HCEC 1CT (cell line): ENCODE results near the gene GATA5.

Source experiments
- DNase-seq: peaks from one replicate; pipeline ENCODE4 v3.0.0-alpha.2; 2017

The GATA5 gene

GRCh38 chr20:62451156-62451767 is 24.5 kb downstream of the GATA5 start:
- DNase-seq: no peak

- DNase-seq: no peak
Measured at GRCh38 chr20:62449951-62450691, 25.7 kb downstream of the GATA5 start.

DNA sequence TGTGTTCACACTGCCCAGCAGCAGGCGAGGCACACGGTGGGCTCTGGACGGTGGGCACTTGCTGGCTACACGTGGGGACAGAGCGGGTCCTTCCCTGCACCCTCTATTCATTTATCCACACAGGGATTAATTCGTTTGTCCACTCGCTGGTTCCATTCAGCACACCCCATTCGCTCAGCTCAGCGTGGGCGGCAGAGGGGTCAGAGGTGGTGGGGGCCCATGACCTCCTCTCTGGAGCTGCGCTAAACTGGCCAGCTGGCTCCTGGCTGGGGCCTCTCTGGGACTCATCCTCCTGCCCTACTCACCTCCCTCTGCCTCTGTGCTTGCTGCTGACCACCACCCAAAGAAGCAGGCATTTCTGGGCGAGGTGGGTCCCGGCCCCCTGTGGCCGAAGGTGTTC is 27.0 kb downstream of the GATA5 start:
- no peak for DNase-seq

DNA sequence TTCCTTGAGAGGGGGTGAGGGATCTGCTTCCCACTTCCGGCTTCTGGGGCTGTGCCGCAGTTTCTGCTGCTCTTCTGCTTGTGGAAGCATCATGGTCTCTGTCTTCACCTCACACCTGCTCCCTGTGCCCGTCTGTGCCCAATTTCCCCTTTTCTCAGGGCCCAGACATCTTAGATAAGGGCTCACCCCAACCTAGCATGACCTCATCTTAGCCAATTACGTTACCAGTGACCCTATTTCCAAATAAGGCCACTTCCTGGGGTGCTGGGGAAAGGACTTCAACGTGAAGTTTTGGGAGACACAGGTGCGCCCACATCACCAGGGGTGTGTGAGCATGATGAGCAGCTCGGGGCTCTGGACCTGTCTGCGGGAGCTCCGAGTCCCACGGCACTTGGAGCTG is 27.8 kb downstream of the GATA5 start:
- no peak for DNase-seq

DNA sequence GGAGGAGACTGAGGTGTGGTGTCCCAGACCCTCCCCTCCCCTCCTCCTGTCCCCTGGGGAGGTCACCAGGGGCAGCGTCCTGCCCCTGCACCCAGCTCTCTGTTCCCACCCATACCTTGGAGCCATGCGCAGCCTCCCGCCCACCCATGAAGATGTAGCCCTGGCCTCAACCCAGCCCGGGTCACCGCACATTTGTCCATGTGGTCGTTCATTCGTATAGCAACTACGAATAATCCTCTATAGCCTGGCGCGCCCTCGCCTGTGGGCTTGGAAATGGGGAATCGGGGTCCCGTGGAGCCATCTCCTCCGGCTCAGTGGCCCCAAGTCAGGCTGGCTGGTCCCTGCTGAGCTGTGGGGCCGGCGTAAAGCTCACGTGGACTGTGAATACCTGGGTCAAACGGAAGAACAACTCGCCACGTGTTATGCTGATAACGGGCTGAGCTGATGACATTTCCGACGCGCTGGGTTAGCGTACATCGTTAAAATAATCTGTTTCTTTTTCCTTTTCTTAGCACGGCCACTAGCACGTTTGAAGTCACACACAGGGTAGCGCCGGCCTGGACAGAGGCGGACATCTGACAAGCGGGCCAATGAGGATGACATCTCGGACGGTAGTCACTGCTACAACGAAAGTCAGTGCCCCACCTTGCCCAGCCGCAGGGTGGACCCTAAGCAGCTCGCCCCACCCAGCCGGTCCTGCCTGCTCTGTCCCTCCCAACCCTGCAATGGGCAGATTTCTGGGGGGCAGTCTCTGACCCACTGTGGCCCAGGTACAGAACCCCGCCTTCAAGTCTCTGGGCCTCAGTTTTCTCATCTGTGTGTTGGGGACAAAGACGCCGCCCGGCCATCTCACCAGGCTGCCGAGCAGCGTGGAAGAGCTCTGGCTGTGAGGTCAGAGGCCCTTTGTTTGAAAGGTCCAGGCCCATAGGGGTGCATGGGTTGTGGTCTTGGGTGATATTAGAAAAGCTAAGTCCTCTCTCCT is 28.6 kb downstream of the GATA5 start:
- no peak for DNase-seq

GRCh38 chr20:62446481-62446880 is 29.3 kb downstream of the GATA5 start:
- DNase-seq: no peak

DNA sequence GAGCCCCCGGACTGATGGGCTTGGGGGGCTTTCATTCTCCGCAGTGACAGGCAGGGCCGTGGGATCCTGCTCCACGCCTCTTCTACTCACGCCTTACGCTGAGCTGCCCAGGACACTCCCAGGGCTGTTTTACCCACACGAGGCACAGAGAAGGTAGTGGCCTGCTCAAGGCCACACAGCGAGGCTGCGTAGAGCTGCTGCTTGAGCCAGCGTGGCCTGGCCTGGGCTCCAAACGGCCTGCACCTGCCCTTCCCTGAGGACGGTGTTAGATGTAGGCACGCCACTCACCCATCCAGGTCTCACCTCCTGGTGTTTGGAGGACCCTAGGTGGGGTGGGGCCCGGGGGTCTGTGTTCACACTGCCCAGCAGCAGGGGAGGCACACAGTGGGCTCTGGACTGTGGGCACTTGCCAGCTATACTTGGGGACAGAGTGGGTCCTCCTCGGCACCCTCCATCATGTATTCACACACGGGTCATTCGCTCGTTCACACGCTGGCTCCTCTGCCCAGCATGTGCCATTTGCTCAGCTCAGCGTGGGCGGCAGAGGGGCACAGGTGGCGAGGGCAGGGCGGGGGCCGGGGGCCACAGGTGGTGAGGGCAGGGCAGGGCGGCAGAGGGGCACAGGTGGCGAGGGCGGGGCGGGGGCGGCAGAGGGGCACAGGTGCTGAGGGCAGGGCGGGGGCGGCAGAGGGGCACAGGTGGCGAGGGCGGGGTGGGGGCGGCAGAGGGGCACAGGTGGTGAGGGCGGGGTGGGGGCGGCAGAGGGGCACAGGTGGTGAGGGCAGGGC is 30.0 kb downstream of the GATA5 start:
- no peak for DNase-seq

DNA sequence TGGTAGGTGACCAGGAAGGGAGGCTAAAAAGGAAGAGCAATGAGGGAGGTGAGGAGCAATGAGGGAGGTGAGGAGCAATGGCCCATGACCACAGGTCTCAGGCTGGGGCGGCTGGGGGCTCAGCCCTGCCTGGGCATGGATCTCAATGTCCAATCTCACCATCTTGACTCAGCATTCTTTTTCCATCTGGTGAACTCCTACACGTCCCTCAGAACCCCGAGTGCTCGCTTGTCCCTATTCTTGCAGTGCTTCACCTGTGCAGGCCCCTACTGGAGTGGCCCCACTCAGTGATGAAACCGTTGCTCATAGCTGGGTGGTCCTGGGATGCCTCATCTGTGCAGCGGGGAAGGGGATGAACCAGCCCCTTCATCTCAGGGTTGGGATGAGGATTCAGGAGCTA is 31.5 kb downstream of the GATA5 start:
- DNase-seq: no peak

DNA sequence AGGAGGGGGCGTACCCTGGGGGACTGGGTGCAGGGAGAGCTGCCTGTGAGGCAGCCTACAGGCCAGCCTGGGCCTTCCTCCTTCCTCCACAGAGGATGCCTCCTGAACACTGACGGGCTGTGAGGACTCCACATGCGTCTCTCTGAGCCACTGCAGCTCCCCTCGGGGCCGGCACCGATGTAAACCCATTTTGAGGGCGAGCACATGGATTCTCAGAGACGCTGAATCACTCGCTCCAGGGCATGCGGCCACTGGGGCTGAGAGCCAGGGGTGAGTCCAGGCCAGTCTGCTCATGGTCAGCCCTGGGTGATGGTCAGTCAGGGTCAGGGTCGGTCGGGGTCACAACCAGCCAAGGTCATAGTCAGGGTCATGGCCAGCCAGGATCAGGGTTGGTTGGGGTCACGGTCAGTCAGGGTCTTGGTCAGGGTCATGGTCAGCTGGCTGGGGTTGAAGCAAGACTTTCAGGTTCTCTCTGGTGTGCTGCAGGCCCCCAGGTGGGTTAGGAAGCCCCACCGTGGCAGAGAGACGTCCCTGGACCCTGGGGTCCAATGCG is 33.7 kb downstream of the GATA5 start:
- DNase-seq: no peak

DNA sequence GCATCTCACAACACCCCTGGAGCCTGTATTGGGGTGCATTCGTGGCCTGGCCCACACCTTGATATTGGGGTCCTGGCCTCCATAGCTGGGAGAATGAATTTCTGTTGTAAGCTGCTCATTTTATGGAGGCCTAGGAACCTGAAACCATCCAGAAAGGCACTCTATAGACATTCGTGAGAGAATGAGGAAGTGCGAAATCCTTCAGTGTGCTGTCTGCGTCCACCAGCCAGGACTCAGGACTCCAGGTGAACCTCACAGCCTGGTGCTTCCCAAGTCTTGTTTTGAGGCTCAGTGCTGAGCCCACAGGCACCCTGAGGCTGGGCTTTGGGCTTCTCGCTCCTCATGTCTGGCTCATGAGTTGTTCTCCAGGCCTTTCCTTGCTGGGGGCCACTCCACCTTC is 36.6 kb downstream of the GATA5 start:
- DNase-seq: no peak

DNA sequence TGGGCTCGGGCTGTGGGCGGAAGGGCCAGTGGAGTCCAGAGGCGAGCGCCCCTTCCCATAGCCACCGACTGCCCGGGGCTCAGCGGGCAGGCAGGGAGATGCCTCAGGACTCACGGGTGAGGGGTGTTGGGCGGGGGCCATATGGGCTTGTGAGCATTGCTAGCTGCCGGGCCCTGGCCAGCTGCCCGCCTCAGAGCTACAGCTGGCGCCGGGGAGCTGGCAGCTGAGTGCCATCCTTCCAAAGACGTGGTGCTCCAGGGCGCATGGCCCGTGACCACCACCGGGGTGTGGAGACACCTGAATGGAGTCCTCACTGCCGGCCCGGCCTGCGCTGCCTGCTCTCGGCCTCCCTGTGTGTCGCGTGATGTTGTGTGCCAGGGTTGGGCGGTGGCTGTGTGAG is 37.9 kb downstream of the GATA5 start:
- DNase-seq: no peak

- no peak for DNase-seq
Measured at GRCh38 chr20:62437496-62437895, 38.3 kb downstream of the GATA5 start.

DNA sequence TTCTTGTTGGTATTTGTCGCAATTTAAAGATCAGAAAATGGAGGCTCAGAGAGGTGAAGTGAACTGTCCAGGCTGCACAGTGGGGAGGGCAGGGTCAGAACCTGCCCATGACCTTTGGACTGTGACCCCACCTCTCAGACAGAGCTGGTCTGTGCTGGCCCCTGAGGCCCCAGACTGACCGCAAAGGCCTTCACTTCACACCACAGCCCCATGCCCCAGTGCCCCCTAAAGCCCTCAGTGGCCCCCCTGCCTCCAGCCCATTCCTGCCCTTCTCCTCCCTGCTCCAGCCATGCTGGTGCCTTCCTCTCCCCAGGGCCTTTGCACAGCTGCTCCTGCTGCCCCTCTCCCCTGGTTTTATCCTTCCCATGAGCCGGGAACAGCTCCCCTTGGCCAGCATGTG is 39.1 kb downstream of the GATA5 start:
- no peak for DNase-seq

DNA sequence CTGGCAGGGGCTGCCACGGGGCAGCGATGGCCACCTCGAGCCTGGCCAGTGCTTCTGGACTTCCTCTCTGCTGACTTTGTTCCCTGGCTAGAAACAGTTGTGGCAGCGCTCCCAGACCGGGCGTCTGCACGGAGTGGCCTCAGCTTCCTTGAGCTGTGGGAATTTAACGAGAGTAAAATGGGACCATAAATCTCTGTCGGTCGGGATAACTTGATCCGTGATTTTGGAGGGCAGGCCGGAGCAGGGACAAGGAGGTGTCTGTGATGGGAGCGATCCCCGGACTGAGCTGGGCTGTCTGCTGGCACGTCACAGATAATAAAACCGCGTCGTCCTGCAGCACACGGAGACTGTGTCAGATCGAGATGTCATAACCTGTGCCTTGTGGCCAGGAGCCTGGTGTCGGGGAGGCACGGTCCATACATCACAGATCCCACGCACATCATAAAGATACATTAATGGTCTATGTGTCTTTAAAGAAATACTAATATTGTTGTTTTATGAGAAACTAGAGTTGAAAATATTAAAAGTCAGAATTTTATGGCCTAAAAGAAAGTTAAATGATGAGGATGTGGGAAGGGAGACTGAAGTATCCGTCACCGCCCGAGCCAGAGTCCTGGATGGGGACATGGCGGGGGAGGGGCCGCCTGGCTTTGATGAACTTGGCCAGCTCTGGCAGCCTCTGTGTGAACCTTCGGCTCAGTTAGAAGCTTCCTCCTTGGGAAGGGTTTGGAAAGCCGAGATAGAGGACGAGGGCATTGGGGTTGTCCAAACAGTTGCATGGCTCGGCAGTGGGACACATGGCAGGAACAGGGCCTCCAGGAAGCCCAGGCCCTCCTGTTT is 41.9 kb downstream of the GATA5 start:
- DNase-seq: no peak

DNA sequence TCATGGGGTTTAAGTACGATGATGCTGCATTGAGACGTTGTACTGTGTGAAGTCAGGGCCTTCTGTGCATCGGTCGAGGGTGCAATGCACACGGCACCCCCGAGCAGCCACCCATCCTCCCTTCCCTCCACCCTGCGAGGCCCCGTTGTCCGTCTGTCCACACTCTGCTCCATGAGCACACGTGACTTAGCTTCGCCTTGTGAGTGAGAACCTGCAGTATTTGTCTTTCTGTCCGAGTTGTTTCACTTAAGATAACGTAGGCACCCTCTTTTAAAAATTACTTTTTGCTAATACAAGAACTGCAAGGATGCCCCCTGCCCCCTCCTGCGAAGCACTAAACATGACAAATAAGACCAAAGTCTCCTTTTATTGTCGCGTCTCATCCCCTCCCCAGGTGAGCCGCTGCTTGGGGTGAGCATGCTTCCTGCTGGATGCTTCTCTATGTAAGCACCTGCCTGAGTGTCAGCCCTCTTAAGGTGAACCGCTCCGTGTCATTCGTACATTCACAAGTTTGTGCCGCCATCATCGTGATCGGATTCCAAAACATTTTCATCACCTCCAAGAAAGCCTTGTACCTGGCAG is 44.8 kb downstream of the GATA5 start:
- DNase-seq: no peak

DNA sequence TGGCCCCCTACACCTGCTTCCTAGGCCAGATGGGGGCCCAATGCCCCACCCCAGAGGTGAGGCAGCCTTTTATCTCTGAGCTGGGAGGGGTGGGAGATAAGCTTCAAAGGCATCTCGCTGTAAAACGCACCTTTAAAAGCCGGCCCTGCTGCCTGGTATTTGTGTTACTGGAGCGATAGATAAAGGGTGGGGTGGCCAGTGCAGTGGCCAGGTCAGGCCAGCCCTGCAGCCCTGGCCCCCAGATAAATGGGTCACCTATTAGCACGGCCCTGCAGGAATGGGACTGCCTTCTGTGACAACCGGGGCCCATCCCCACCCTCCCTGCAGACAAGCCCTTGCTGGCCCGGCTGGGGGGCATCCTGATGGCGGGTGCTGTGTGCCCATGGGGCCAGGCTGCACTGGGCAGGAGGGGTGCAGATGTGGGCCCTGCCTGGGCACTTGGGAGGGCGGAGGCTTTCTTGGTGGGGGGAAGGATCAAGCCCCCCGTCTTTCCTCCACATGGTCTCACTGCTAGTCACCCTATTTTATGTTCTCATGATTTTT is 45.4 kb downstream of the GATA5 start:
- DNase-seq: no peak

GRCh38 chr20:62429455-62430310 is 46.1 kb downstream of the GATA5 start:
- no peak for DNase-seq

DNA sequence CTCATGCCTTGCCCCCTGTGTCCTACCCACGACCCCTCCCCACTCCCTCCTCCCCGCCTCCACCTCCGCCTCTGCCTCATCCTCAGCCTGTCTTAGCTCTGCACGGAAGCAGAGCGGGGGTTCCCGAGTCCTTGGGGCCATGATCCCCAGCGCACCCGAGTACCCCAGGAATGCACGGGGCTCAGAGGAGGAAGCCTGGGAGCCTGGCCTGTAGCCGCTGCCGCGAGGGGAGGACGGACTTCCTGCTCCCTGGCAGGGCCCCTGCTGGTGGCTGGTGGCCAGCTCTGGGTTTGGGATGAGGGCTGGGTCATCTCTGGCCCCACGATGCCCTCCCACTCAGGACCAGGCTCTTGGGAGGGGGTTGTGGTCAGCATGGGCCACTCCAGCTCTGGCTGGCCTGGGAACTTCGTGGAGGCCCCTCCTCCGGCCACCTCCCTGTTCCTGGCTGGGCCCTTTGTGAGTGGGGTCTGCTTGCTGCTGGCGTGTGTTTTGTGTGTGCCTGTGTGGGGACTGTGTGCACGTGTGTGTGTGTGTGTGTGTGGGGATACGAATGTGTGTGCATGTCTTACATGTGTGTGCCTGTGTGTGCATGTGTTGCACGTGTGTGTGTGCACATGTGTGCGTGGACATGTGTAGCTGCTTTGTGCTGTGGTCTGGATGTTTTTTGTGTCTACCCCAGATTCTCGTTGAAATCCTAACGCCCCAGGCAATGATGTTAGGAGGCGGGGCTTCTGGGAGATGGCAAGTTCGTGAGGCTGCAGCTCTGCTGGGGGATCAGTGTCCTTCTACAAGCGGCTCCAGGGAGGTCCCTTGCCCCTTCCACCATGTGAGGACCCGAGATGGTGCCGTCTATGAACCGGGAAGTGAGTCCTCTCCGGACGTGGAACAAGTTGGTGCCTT is 47.1 kb downstream of the GATA5 start:
- no peak for DNase-seq

DNA sequence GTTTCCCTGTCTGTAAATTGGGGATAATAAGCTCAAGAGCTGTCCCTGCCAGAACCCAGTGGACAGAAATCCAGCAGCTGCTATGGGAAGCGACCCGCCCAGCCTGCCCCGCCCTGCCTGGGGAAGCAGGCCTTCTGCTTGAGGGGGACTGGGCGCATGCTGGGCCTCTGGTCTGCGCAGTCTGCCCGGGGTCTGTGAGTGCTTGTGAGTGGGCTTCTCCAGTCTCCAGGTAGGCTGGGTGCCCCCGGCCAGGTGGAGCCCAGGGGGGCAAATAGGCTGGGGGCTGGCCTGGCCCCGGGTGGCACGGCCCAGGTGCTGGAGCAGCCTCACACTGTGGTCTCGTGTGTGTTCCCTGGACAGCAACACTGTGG is 47.8 kb downstream of the GATA5 start:
- DNase-seq: no peak
